Keratinocyte (primary cell): ENCODE measurements around the gene POP5. TPM values are rescaled to one million over a fixed set of nuclear protein-coding genes. Genes with fewer than 3 reads are reported as not detected.

Experiments used
- DNase-seq: peaks from one replicate; pipeline ENCODE4 v3.0.0-alpha.2; 2011; ENCODE audit warnings: low read depth, missing footprints, low spot score
- FAIRE-seq: peaks from 2 replicates; lab custom pipeline; 2011; peaks lifted over from hg19 to GRCh38; lab: Jason Lieb, UNC
- H2AFZ ChIP-seq: 2 replicates; pipeline ENCODE4 v1.6.0; 2012; ENCODE audit warnings: low read length, control low read depth, inconsistent platforms; ENCODE audit not compliant: control insufficient read depth
- H3K27ac ChIP-seq: 2 replicates; pipeline ENCODE4 v1.5.1; 2011; ENCODE audit warnings: low read length; ENCODE audit not compliant: control insufficient read depth, insufficient read depth
- H3K27me3 ChIP-seq: 3 replicates; pipeline ENCODE4 v1.6.0; 2011; ENCODE audit warnings: low read length; ENCODE audit not compliant: control insufficient read depth, insufficient read depth; ENCODE audit errors: extremely low read depth
- H3K36me3 ChIP-seq, 2 experiments: 2 replicates in 1 of 2; 3 replicates in 1 of 2; pipeline ENCODE4 v1.5.1; 2011; ENCODE audit warnings: low read length in 2 of 2, mild to moderate bottlenecking in 1 of 2; ENCODE audit not compliant: control insufficient read depth in 2 of 2, insufficient read depth in 2 of 2; ENCODE audit errors: extremely low read depth in 1 of 2
- H3K4me1 ChIP-seq: 3 replicates; pipeline ENCODE4 v1.5.1; 2011; ENCODE audit warnings: low read length; ENCODE audit not compliant: control insufficient read depth, insufficient read depth; ENCODE audit errors: extremely low read depth
- H3K4me2 ChIP-seq: 3 replicates; pipeline ENCODE4 v1.6.0; 2011; ENCODE audit warnings: low read depth, low read length; ENCODE audit not compliant: control insufficient read depth, insufficient read depth; ENCODE audit errors: extremely low read depth
- H3K4me3 ChIP-seq, 3 experiments: fragments of 200-600 bp in 1 of 3; sonication (generic) in 1 of 3; 2 replicates in 2 of 3; 3 replicates in 1 of 3; pipeline ENCODE4 v1.5.1; 2011 to 2016; ENCODE audit warnings: low read length in 3 of 3, mild to moderate bottlenecking in 3 of 3, control low read depth in 2 of 3, inconsistent platforms in 1 of 3, low read depth in 1 of 3, mixed read lengths in 1 of 3, mixed run types in 1 of 3, moderate library complexity in 1 of 3; ENCODE audit not compliant: control insufficient read depth in 2 of 3, insufficient read depth in 2 of 3; ENCODE audit errors: extremely low read depth in 1 of 3
- H3K79me2 ChIP-seq: 2 replicates; pipeline ENCODE4 v1.6.0; 2012; ENCODE audit warnings: low read length; ENCODE audit not compliant: control insufficient read depth, insufficient read depth
- H3K9ac ChIP-seq: 3 replicates; pipeline ENCODE4 v1.6.0; 2011; ENCODE audit warnings: low read length; ENCODE audit not compliant: control insufficient read depth, insufficient read depth; ENCODE audit errors: extremely low read depth
- H3K9me1 ChIP-seq: 3 replicates; pipeline ENCODE4 v1.6.0; 2011; ENCODE audit warnings: low read length; ENCODE audit not compliant: control insufficient read depth, insufficient read depth; ENCODE audit errors: extremely low read depth
- H3K9me3 ChIP-seq: 2 replicates; pipeline ENCODE4 v1.5.1; 2012; ENCODE audit warnings: low read depth, low read length; ENCODE audit not compliant: control insufficient read depth
- H4K20me1 ChIP-seq: 3 replicates; pipeline ENCODE4 v1.6.0; 2011; ENCODE audit warnings: low read length; ENCODE audit not compliant: control insufficient read depth, insufficient read depth; ENCODE audit errors: extremely low read depth
- CTCF ChIP-seq, 3 experiments: IDR thresholded peaks in 1 of 3; conservative IDR thresholded peaks in 1 of 3; optimal IDR thresholded peaks in 1 of 3; 2 replicates in 2 of 3; 3 replicates in 1 of 3; pipeline versions ENCODE3 to v1.5.1; 2011; ENCODE audit warnings: low read length in 3 of 3, mild to moderate bottlenecking in 3 of 3, moderate library complexity in 2 of 3, control low read depth in 1 of 3, inconsistent platforms in 1 of 3; ENCODE audit not compliant: insufficient read depth in 2 of 3; ENCODE audit errors: extremely low read depth in 1 of 3
- EZH2 ChIP-seq: IDR thresholded peaks from one replicate; pipeline ENCODE4 v1.6.1; 2012; ENCODE audit warnings: inconsistent platforms, mild to moderate bottlenecking, low read length, moderate library complexity
- dilution Hi-C: fragments of 300-500 bp; cut with MboI; formaldehyde crosslinking; loops from one replicate; pipeline ENCODE4 v1.7.0; 2020; ENCODE audit warnings: low sequenced_read_pairs; ENCODE audit not compliant: extremely low pct_ligation_motif_present
- polyA plus RNA-seq, 5 experiments: library from polyadenylated mRNA; depleted of rRNA in 3 of 5; stranded (reverse) in 3 of 5; stranded (forward) in 1 of 5; unstranded in 1 of 5; fragments of >200 nt; gene quantifications; 1 replicate in 1 of 5; 2 replicates in 3 of 5; 3 replicates in 1 of 5; pipeline versions ENCODE4 v1.2.1 to v1.2.3, GENCODE V29; 2011 to 2012; ENCODE audit warnings: missing spikeins in 2 of 5, low read depth in 1 of 5, low replicate concordance in 1 of 5

Gene POP5
- polyA plus RNA-seq, 1 donor (not counting 4 experiments of a cell fraction or from before 2014, with no cell fraction given), result 105 TPM

- dilution Hi-C loops, result no loop called here
- FAIRE-seq (no peak), DNase-seq (no peak)
- H3K27me3 ChIP-seq, result no peaks in the 10 kb centered on the region
- H3K4me1 ChIP-seq, result no peaks in the 10 kb centered on the region
- H3K9ac ChIP-seq, result no peak overlapping the region
- H4K20me1 ChIP-seq, result no peaks in the 10 kb centered on the region
- H3K79me2 ChIP-seq, result no peaks in the 10 kb centered on the region
- no peaks in the 10 kb centered on the region for H3K9me1 ChIP-seq
- H3K27ac ChIP-seq, result no peak overlapping the region
- TF ChIP-seq CTCF (optimal IDR thresholded peaks at IDR 0.05 in 1 of 3, IDR thresholded peaks at IDR 0.05 in 1 of 3, conservative IDR thresholded peaks at IDR 0.05 in 1 of 3; ENCODE audit: extremely low read depth in 1 of 3, insufficient read depth in 2 of 3, low read length in 3 of 3) (no peak), EZH2 (no peak)
- no peak overlapping the region for H2AFZ ChIP-seq
- H3K4me3 ChIP-seq, result no peak overlapping the region
- H3K4me2 ChIP-seq, result no peak overlapping the region
- no peaks in the 10 kb centered on the region for H3K36me3 ChIP-seq
- no peaks in the 10 kb centered on the region for H3K9me3 ChIP-seq
Measured at GRCh38 chr12:120592121-120593049, 11.2 kb upstream of the POP5 start.

- Histone ChIP-seq H3K27me3 (no peaks in the 10 kb centered on the region), H3K27ac (no peak overlapping the region), H3K36me3 (no peaks in the 10 kb centered on the region), H3K4me3 (no peak overlapping the region), H3K9me3 (no peaks in the 10 kb centered on the region), H3K79me2 (no peaks in the 10 kb centered on the region), H3K4me1 (no peaks in the 10 kb centered on the region), H3K9me1 (no peaks in the 10 kb centered on the region), H3K4me2 (no peak overlapping the region), H2AFZ (no peak overlapping the region), H3K9ac (no peak overlapping the region), H4K20me1 (no peaks in the 10 kb centered on the region)
- dilution Hi-C loops, result no loop called here
- no peak for TF ChIP-seq EZH2
- no peak for TF ChIP-seq CTCF (optimal IDR thresholded peaks at IDR 0.05 in 1 of 3, IDR thresholded peaks at IDR 0.05 in 1 of 3, conservative IDR thresholded peaks at IDR 0.05 in 1 of 3; ENCODE audit: extremely low read depth in 1 of 3, insufficient read depth in 2 of 3, low read length in 3 of 3)
- FAIRE-seq (no peak), DNase-seq (no peak)
Measured at GRCh38 chr12:120590741-120591407, 9.7 kb upstream of the POP5 start.
